ENCODE results near the gene ZMYND8.

DNA sequence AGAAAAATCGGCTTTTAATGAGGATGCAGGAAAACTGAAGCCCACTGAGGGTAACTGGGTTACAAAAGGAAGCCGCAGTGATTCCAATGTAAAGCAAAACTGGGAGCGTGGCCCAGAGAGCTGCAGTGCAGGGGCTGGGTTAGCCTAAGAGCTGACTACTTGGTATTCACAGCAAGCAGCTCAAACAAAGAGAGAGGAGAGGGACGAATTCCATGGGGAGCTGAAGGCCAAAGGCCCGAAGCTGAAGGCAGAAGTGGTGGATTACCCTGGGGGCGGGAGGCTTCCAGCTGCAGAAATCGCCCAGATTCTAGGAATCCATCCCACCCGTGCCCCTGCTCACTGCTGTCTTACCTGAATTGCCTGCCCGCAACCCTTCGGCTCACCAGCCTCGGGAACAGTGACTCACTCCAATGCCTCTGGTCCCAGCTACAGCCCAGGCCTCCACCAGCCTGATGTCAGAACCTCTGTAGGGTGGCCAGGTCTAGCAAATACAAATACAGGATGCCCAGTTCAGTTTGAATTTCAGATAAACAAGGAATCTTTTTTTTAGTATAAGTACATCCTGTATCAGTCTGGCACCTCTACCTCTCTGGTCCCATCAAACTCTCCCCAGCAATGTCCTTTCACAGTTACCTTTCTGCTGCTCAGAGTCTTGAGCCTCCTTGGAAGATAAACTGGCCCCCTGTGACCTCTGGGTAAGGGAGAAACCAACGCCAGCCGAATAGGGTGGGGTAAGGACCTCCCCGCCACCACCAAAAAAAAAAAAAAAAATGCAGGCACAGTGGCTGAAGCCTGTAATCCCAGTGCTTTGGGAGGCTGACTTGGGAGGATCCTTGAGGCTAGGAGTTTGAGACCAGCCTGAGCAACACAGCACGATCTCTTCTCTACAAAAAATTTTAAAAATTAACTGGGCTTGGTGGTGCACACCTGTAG lies 14.6 kb upstream of the ZMYND8 start:
- TF ChIP-seq, protein P1, sequence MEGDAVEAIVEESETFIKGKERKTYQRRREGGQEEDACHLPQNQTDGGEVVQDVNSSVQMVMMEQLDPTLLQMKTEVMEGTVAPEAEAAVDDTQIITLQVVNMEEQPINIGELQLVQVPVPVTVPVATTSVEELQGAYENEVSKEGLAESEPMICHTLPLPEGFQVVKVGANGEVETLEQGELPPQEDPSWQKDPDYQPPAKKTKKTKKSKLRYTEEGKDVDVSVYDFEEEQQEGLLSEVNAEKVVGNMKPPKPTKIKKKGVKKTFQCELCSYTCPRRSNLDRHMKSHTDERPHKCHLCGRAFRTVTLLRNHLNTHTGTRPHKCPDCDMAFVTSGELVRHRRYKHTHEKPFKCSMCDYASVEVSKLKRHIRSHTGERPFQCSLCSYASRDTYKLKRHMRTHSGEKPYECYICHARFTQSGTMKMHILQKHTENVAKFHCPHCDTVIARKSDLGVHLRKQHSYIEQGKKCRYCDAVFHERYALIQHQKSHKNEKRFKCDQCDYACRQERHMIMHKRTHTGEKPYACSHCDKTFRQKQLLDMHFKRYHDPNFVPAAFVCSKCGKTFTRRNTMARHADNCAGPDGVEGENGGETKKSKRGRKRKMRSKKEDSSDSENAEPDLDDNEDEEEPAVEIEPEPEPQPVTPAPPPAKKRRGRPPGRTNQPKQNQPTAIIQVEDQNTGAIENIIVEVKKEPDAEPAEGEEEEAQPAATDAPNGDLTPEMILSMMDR (IDR thresholded peaks at IDR 0.05), result no peak
- TF ChIP-seq POLR2A (IDR thresholded peaks at IDR 0.05), result no peak
